GM12878 (cell line): ENCODE measurements around the gene ANO10. TPM values are rescaled to one million over a fixed set of nuclear protein-coding genes. Genes with fewer than 3 reads are reported as not detected.

Experiments
- ATAC-seq: fragments of 200-7000 bp; cut with Tn5 transposase; 3 replicates; pipeline ENCODE4 v1.9.1; 2020; ENCODE audit warnings: mild to moderate bottlenecking, moderate library complexity
- BruUV-seq: library from RNA; stranded (reverse); fragments of 400-500 nt; replicated peaks from 2 replicates; lab custom pipeline; 2021; lab: Mats Ljungman, UMichigan
- CTCF ChIA-PET: fragments of 300-600 bp; sonication (Branson Sonifier 250); formaldehyde crosslinking; extraction: SDS; loops from one replicate; lab custom pipeline; 2021; ENCODE audit warnings: inconsistent platforms; lab: Yijun Ruan, JAX
- POLR2A ChIA-PET: fragments of 350-600 bp; formaldehyde crosslinking; extraction: SDS; loops from one replicate; lab custom pipeline; 2021; ENCODE audit warnings: inconsistent platforms; lab: Charles Lee
- RAD21 ChIA-PET: fragments of 300-600 bp; sonication (Branson Sonifier 250); formaldehyde crosslinking; loops from one replicate; lab custom pipeline; 2023; ENCODE audit warnings: antibody characterized with exemption; ENCODE audit not compliant: unreplicated experiment; lab: Charles Lee
- SMC1A ChIA-PET: fragments of 300-600 bp; sonication (Branson Sonifier 250); formaldehyde crosslinking; loops from one replicate; lab custom pipeline; 2023; ENCODE audit not compliant: unreplicated experiment, uncharacterized antibody; lab: Charles Lee
- DNase-seq: peaks from one replicate; pipeline ENCODE4 v3.0.0-alpha.2; 2011; ENCODE audit warnings: low read depth, low spot score
- FAIRE-seq: peaks from 3 replicates; lab custom pipeline; 2011; peaks lifted over from hg19 to GRCh38; lab: Jason Lieb, UNC
- H2AFZ ChIP-seq: 2 replicates; pipeline ENCODE4 v1.6.0; 2011; ENCODE audit warnings: low read depth, low read length, control low read depth; ENCODE audit not compliant: control insufficient read depth
- H3K27ac ChIP-seq: 2 replicates; pipeline ENCODE4 v1.5.1; 2011; ENCODE audit warnings: control low read depth; ENCODE audit not compliant: control insufficient read depth, insufficient read depth
- H3K27me3 ChIP-seq, 2 experiments: replicated peaks in 1 of 2; 2 replicates each; pipeline versions ENCODE4 v1.6.0 to v1.6.1; 2011; ENCODE audit warnings: low read length in 1 of 2; ENCODE audit not compliant: control insufficient read depth in 2 of 2, insufficient read depth in 2 of 2
- H3K36me3 ChIP-seq, 2 experiments: 2 replicates each; pipeline ENCODE4 v1.5.1; 2011; ENCODE audit warnings: low read length in 1 of 2; ENCODE audit not compliant: control insufficient read depth in 2 of 2, insufficient read depth in 2 of 2
- H3K4me1 ChIP-seq: 2 replicates; pipeline ENCODE4 v1.6.1; 2011; ENCODE audit warnings: mild to moderate bottlenecking, low read length, moderate library complexity, mixed read lengths; ENCODE audit not compliant: control insufficient read depth, insufficient read depth
- H3K4me2 ChIP-seq: 2 replicates; pipeline ENCODE4 v1.6.0; 2011; ENCODE audit warnings: control low read depth; ENCODE audit not compliant: control insufficient read depth, insufficient read depth
- H3K4me3 ChIP-seq: fragments of 200-600 bp; sonication (generic); 2 replicates; pipeline ENCODE4 v1.5.1; 2016
- H3K79me2 ChIP-seq: 2 replicates; pipeline ENCODE4 v1.6.0; 2011; ENCODE audit warnings: low read length; ENCODE audit not compliant: control insufficient read depth, insufficient read depth
- H3K9ac ChIP-seq: 2 replicates; pipeline ENCODE4 v1.8.0; 2011; ENCODE audit warnings: low read length, control low read depth, mixed read lengths; ENCODE audit not compliant: control insufficient read depth, insufficient read depth
- H3K9me3 ChIP-seq: replicated peaks from 3 replicates; pipeline ENCODE4 v1.5.1; 2011; ENCODE audit warnings: mild to moderate bottlenecking, low read length; ENCODE audit not compliant: control insufficient read depth, insufficient read depth
- H4K20me1 ChIP-seq: 2 replicates; pipeline ENCODE4 v1.6.0; 2011; ENCODE audit not compliant: control insufficient read depth, insufficient read depth
- CREM ChIP-seq: IDR thresholded peaks from 2 replicates; pipeline ENCODE4 v1.6.1; 2014; ENCODE audit warnings: antibody characterized with exemption, low read depth
- E2F4 ChIP-seq: IDR thresholded peaks from 2 replicates; pipeline ENCODE4 v1.6.1; 2012; ENCODE audit warnings: low read depth, low read length, improper control_type of control experiment
- FOS ChIP-seq: IDR thresholded peaks from 3 replicates; pipeline ENCODE4 v1.6.1; 2011; ENCODE audit warnings: borderline replicate concordance; ENCODE audit not compliant: insufficient read length; ENCODE audit errors: extremely low read depth
- GATAD2B ChIP-seq: fragments of 450-650 bp; conservative IDR thresholded peaks from 2 replicates; pipeline ENCODE4 v1.6.1; 2017; ENCODE audit warnings: low read depth, mild to moderate bottlenecking, moderate library complexity
- KLF5 ChIP-seq: fragments of 450-650 bp; IDR thresholded peaks from 2 replicates; pipeline ENCODE4 v1.6.1; 2014; ENCODE audit warnings: mild to moderate bottlenecking; ENCODE audit not compliant: partially characterized antibody
- LARP7 ChIP-seq: fragments of 450-650 bp; IDR thresholded peaks from 2 replicates; pipeline ENCODE4 v1.6.1; 2017; ENCODE audit warnings: mild to moderate bottlenecking
- MXI1 ChIP-seq: fragments of 150-350 bp; IDR thresholded peaks from 2 replicates; pipeline ENCODE4 v1.6.1; 2011; ENCODE audit warnings: low read depth, mild to moderate bottlenecking, inconsistent platforms, low read length, improper control_type of control experiment
- PBX3 ChIP-seq: IDR thresholded peaks from 2 replicates; pipeline ENCODE4 v1.6.1; 2011; ENCODE audit warnings: mild to moderate bottlenecking, low read depth, low read length, moderate library complexity; ENCODE audit not compliant: insufficient replicate concordance
- PML ChIP-seq: IDR thresholded peaks from 2 replicates; pipeline ENCODE4 v1.6.1; 2012; ENCODE audit warnings: low read length, inconsistent platforms
- POLR2AphosphoS5 ChIP-seq: IDR thresholded peaks from 2 replicates; pipeline ENCODE4 v1.6.1; 2011; ENCODE audit warnings: mild to moderate bottlenecking, low read length, inconsistent platforms
- RBBP5 ChIP-seq: fragments of 200-600 bp; sonication (generic); conservative IDR thresholded peaks from 2 replicates; pipeline ENCODE4 v1.6.1; 2016
- RUNX3 ChIP-seq: IDR thresholded peaks from 2 replicates; pipeline ENCODE4 v1.6.1; 2012; ENCODE audit warnings: low read length, inconsistent platforms
- SMAD5 ChIP-seq: IDR thresholded peaks from 2 replicates; pipeline ENCODE4 v1.6.1; 2016; ENCODE audit warnings: antibody characterized with exemption, low read depth
- SPI1 ChIP-seq: IDR thresholded peaks from 2 replicates; pipeline ENCODE4 v1.6.1; 2011; ENCODE audit warnings: low read depth, mild to moderate bottlenecking, low read length, moderate library complexity, borderline replicate concordance; ENCODE audit not compliant: insufficient read depth
- SRF ChIP-seq, 2 experiments: IDR thresholded peaks; 2 replicates each; pipeline ENCODE4 v1.6.1; 2011; ENCODE audit warnings: low read depth in 2 of 2, low read length in 2 of 2, mild to moderate bottlenecking in 1 of 2, moderate library complexity in 1 of 2
- TBL1XR1 ChIP-seq: IDR thresholded peaks from 2 replicates; pipeline ENCODE4 v1.6.1; 2012; ENCODE audit warnings: low read depth, low read length, improper control_type of control experiment
- USF2 ChIP-seq: IDR thresholded peaks from 2 replicates; pipeline ENCODE4 v1.6.1; 2011; ENCODE audit warnings: low read depth, low read length, improper control_type of control experiment, borderline replicate concordance
- ZBED1 ChIP-seq: IDR thresholded peaks from 2 replicates; pipeline ENCODE4 v1.6.1; 2016; ENCODE audit warnings: borderline replicate concordance
- ZNF24 ChIP-seq: fragments of 450-650 bp; IDR thresholded peaks from 2 replicates; pipeline ENCODE4 v1.6.1; 2017; ENCODE audit warnings: antibody characterized with exemption, mild to moderate bottlenecking
- ZNF274 ChIP-seq: IDR thresholded peaks from one replicate; pipeline ENCODE4 v1.8.0; 2011; ENCODE audit not compliant: insufficient read length, insufficient read depth
- WGBS: methylation state at CpG from one replicate; pipeline ENCODE4 v1.1.6; 2016; ENCODE audit warnings: low lambda C conversion rate; ENCODE audit not compliant: insufficient replicate concordance, insufficient coverage; ENCODE audit errors: missing lambda C conversion rate; 5-methylcytosine and 5-hydroxymethylcytosine counted together
- in situ Hi-C: fragments of 300-500 bp; cut with MboI; formaldehyde crosslinking; loops from 9 replicates; pipeline ENCODE4 v1.14.3; 2018; ENCODE audit warnings: mixed read lengths
- intact Hi-C: fragments of 100-400 bp; cut with micrococcal nuclease; formaldehyde crosslinking; loops from one replicate; pipeline ENCODE4 v1.14.2; 2022; ENCODE audit not compliant: unreplicated experiment
- polyA plus RNA-seq, 11 experiments: library from polyadenylated mRNA; depleted of rRNA in 4 of 11; unstranded in 6 of 11; stranded (reverse) in 5 of 11; fragments of >200 nt; fragmentation: Nextera tagmentation in 4 of 11; fragmentation: Illumina TruSeq in 1 of 11; extraction: Ambion mirVana in 4 of 11; extraction: Trizol in 1 of 11; gene quantifications; 1 replicate in 1 of 11; 2 replicates in 10 of 11; pipeline versions ENCODE4 v1.2.1 to v1.2.3, GENCODE V29; 2011 to 2016; ENCODE audit warnings: inconsistent platforms in 2 of 11, missing spikeins in 2 of 11, low read depth in 1 of 11
- total RNA-seq, 4 experiments: library from RNA; depleted of rRNA in 3 of 4; stranded (reverse); fragments of >200 nt in 3 of 4; fragmentation: Illumina TruSeq in 1 of 4; extraction: Trizol in 1 of 4; gene quantifications; 2 replicates each; pipeline versions ENCODE4 v1.2.1 to v1.2.3, GENCODE V29; 2013 to 2021

Gene ANO10
- total and polyA plus RNA-seq, 10 of the 15 experiments (the other 5 are each of a cell fraction or from before 2014, with no cell fraction given) = 0.29 to 21.9 (median 1.6) TPM

- no peak for TF ChIP-seq FOS
- no peak for TF ChIP-seq ZNF274
- TF ChIP-seq USF2 = no peak
- no peak for TF ChIP-seq MXI1
- no peak for TF ChIP-seq SPI1
- TF ChIP-seq RBBP5 = no peak
- TF ChIP-seq LARP7 = no peak
- TF ChIP-seq E2F4 = no peak
Measured at GRCh38 chr3:43388915-43389314, 232.9 kb downstream of the ANO10 start (continued).

- Histone ChIP-seq H3K9me3 (no peaks in the 10 kb centered on the region), H3K4me3 (no peak overlapping the region), H3K9ac (no peak overlapping the region), H3K27me3 (no peaks in the 10 kb centered on the region), H2AFZ (no peak overlapping the region), H3K79me2 (no peaks in the 10 kb centered on the region), H4K20me1 (no peaks in the 10 kb centered on the region), H3K4me2 (no peak overlapping the region), H3K27ac (no peak overlapping the region), H3K4me1 (no peaks in the 10 kb centered on the region), H3K36me3 (no peaks in the 10 kb centered on the region)
- no peak for FAIRE-seq
- DNase-seq = no peak
- in situ Hi-C loops (no loop called here), intact Hi-C loops (no loop called here)
- WGBS = 96% methylated on average over 5 of the region's 5 CpGs
- RAD21 ChIA-PET = interaction anchor here (1.7 kb wide), 1 partner anchor 426 kb away, joined by 5 read pairs; no protein-coding TSS in a partner anchor
- CTCF ChIA-PET = interaction anchor here (1.2 to 2.4 kb wide), 2 partner anchors 8 to 12 kb away, joined by 3 to 11 read pairs; no protein-coding TSS in a partner anchor
- POLR2A ChIA-PET = no interaction called here
- ATAC-seq = no peak
- BruUV-seq = no TSS peak
- SMC1A ChIA-PET = no interaction called here
- TF ChIP-seq TBL1XR1 = no peak
- TF ChIP-seq ZBED1 = no peak
- no peak for TF ChIP-seq CREM
- TF ChIP-seq POLR2AphosphoS5 = no peak
- TF ChIP-seq GATAD2B = no peak
- no peak for TF ChIP-seq KLF5
- TF ChIP-seq SMAD5 = no peak
- no peak for TF ChIP-seq SRF (IDR thresholded peaks at IDR 0.05; ENCODE audit: low read depth in 2 of 2, low read length in 2 of 2)
- no peak for TF ChIP-seq PBX3
- TF ChIP-seq ZNF24 = no peak
- no peak for TF ChIP-seq RUNX3
- TF ChIP-seq PML = no peak
Measured at GRCh38 chr3:43388175-43388574, 233.6 kb downstream of the ANO10 start.
